ENCODE data around the gene YARS1. TPM values are rescaled to one million over a fixed set of nuclear protein-coding genes. Genes with fewer than 3 reads are reported as not detected.

Gene YARS1
- total and polyA plus RNA-seq, 2 experiments from 2014 or later, result 135 to 179 TPM

DNA sequence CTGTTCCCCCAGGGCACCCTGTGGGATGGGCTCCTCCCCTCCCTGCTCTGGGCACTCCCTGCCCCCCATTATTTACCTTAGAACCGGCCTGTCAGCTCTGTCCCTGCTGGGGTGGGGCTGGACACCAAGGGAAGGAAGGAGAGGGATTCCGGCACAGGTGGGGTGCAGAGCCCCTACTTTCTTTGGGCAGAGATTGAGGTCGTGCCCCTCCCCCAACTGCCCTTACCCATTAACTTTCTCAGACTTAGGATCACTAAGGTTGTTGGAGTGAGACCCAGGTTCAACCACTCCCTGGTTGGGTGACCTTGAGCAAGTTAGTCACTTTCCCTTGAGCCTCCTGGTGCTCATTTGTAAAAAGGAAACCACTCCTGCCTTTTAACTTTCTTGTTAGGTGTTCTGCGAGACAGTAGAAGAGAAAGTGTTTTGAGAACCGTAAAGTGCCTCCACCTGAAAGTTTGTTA is 57.6 kb downstream of the YARS1 start:
- in situ Hi-C loops (cut with MboI), result no loop called here
- Histone ChIP-seq H3K9me3 (ENCODE audit: low read depth) (no peaks in the 10 kb centered on the region), H4K20me1 (ENCODE audit: insufficient read depth) (no peaks in the 10 kb centered on the region), H3K79me2 (ENCODE audit: insufficient read depth) (no peaks in the 10 kb centered on the region), H3K4me1 (ENCODE audit: insufficient read depth) (peaks cover 10% of the 10 kb centered on the region; the same call in 1 of the 2 replicates), H3F3A (ENCODE audit: insufficient read depth) (no peaks in the 10 kb centered on the region; the same call in 1 of the 2 replicates), H3K27ac (no peak overlapping the region), H3K9me2 (ENCODE audit: insufficient read depth) (no peaks in the 10 kb centered on the region), H3K9ac (no peak overlapping the region), H3K36me3 (ENCODE audit: low read depth) (no peaks in the 10 kb centered on the region), H2AFZ (no peak overlapping the region), H3K4me2 (ENCODE audit: unreplicated experiment) (no peak overlapping the region), H3K27me3 (replicated peaks; ENCODE audit: insufficient read depth) (no peaks in the 10 kb centered on the region), H3K4me3 (no peak overlapping the region)
- WGBS, 2 experiments (ENCODE audit: low coverage in 1 of 2, low lambda C conversion rate in 2 of 2, missing lambda C conversion rate in 2 of 2), result 67 to 74% methylated on average over 5 of the region's 5 CpGs
- DNase-seq, result no peak
- no peak for TF ChIP-seq EZH2phosphoT487 (IDR thresholded peaks at IDR 0.05; ENCODE audit: insufficient read depth, low read depth)
- TF ChIP-seq EZH2 (IDR thresholded peaks at IDR 0.05; ENCODE audit: insufficient read depth, poor library complexity, severe bottlenecking), result no peak

DNA sequence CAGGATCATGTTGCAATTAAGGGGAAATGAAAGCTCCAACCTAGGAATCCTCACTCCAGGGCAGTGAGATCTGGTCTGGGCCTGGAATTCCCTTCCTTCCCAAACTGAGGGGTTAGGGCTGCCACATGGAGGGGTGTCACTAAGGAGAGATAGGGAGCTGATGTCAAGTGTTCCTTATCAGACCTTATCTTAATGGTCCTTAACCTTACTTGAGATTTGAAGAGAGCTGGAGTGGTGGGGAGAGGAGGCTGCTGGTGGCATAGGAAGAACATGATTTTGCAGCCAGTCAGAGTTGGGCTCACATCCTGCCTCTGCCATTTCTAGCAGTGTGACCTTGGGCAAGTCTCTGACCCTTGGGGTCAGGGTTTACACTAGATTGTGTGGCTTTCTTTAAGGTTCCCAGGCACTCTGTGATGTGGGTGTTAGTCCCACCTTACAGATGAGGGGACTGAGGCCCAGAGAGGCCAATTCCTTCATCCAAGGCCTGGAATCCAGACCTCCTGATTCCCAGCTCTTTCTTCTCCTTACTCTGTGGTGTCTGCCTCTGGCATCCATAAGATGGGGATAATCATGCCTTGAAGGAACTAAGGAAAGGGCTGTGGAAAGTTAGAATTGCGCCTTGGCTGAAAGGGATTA is 58.2 kb downstream of the YARS1 start:
- 92 to 93% methylated on average over 1 of the region's 1 CpG for WGBS, 2 experiments (ENCODE audit: low coverage in 1 of 2, low lambda C conversion rate in 2 of 2, missing lambda C conversion rate in 2 of 2)
- H3K9me2 ChIP-seq (ENCODE audit: insufficient read depth), result no peaks in the 10 kb centered on the region
- no peak overlapping the region for H2AFZ ChIP-seq
- peaks cover 10% of the 10 kb centered on the region for H3K4me1 ChIP-seq (ENCODE audit: insufficient read depth)
- H3F3A ChIP-seq (ENCODE audit: insufficient read depth), result no peaks in the 10 kb centered on the region; the same call in 1 of the 2 replicates
- DNase-seq, result no peak
- H3K27me3 ChIP-seq (replicated peaks; ENCODE audit: insufficient read depth), result no peaks in the 10 kb centered on the region
- no peak overlapping the region for H3K27ac ChIP-seq
- H3K79me2 ChIP-seq (ENCODE audit: insufficient read depth), result no peaks in the 10 kb centered on the region
- no peak for TF ChIP-seq EZH2phosphoT487 (IDR thresholded peaks at IDR 0.05; ENCODE audit: insufficient read depth, low read depth)
- in situ Hi-C loops (cut with MboI), result no loop called here
- H4K20me1 ChIP-seq (ENCODE audit: insufficient read depth), result no peaks in the 10 kb centered on the region
- H3K4me3 ChIP-seq, result no peak overlapping the region
- H3K9ac ChIP-seq, result no peak overlapping the region
- H3K4me2 ChIP-seq (ENCODE audit: unreplicated experiment), result no peak overlapping the region
- no peaks in the 10 kb centered on the region for H3K9me3 ChIP-seq (ENCODE audit: low read depth)
- no peaks in the 10 kb centered on the region for H3K36me3 ChIP-seq (ENCODE audit: low read depth)

DNA sequence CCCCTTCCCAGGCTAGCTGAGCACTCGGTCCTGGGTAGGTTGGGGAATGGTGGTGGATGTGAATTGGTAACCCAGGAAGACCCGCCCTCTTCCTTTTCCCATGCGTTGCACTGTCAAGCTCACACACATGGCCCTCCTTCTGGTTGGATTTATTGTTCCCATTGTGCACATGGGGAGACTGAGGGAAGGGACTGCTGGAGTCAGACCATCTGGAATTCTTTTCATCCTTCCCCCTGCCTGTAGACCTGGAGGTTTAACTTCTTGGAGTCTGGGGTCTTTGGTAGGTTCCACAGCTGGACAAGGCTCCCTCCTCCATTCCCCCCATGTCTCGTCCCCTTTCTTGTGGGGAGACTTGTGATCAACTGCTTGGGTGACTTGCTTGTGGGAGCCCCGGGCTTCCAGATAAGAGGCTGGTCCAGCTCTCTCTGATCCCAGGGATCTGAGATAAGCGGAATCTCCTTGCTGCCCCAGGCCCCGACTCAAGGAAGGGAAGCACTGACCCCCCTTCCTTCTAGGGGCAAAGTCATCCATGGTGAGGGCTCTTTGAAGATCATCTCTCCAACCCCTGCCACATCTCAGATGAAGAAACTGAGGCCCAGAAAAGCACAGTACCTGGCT is 58.9 kb downstream of the YARS1 start:
- 76 to 79% methylated on average over 7 of the region's 7 CpGs for WGBS, 2 experiments (ENCODE audit: low coverage in 1 of 2, low lambda C conversion rate in 2 of 2, missing lambda C conversion rate in 2 of 2)
- no peaks in the 10 kb centered on the region for H3K79me2 ChIP-seq (ENCODE audit: insufficient read depth)

DNA sequence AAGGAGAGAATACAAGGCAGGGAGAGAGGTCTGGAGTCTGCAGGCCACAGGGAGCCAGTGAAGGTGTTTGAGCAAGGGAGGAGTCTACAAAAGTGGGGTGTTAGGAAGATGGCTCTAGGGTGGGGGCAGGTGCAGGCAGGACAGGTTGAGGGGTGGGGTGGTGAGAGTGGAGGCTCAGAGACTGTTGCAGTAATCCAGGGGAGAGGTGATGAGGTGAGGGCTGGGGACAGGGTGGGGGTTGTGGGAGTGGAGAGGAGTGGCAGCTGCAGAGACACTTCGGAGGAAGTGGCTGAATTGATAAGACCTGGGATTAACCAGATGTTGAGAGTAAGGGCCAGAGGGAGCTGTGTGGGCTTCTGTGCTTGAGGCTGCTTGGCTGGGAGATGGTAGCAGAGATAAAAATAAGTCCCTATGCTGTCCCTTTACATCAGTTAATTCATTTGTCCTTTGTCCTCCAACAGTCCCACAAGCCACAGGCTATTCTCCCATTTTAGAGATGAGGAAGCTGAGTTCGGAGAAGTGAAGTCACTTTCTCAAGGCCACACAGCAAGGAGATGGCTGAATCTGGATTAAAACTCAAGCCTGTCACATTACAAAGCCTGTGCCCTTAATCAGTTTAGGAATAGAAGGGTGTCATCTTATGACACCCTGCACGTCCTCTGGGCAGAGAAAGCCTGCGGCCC is 59.8 kb downstream of the YARS1 start:
- WGBS, 2 experiments (ENCODE audit: low coverage in 1 of 2, low lambda C conversion rate in 2 of 2, missing lambda C conversion rate in 2 of 2), result 97% methylated on average over 3 to 4 of the region's 4 CpGs

More for the DNA sequence above, 58.9 kb downstream of the YARS1 start:
- Histone ChIP-seq H4K20me1 (ENCODE audit: insufficient read depth) (no peaks in the 10 kb centered on the region), H3K4me1 (ENCODE audit: insufficient read depth) (peaks cover 10% of the 10 kb centered on the region), H3K9ac (no peak overlapping the region), H3K36me3 (ENCODE audit: low read depth) (no peaks in the 10 kb centered on the region), H3K4me3 (no peak overlapping the region), H3F3A (ENCODE audit: insufficient read depth) (no peaks in the 10 kb centered on the region; the same call in 1 of the 2 replicates), H3K9me3 (ENCODE audit: low read depth) (no peaks in the 10 kb centered on the region), H2AFZ (no peak overlapping the region), H3K27ac (no peak overlapping the region), H3K4me2 (ENCODE audit: unreplicated experiment) (no peak overlapping the region), H3K9me2 (ENCODE audit: insufficient read depth) (no peaks in the 10 kb centered on the region), H3K27me3 (replicated peaks; ENCODE audit: insufficient read depth) (no peaks in the 10 kb centered on the region)
- in situ Hi-C loops (cut with MboI), result no loop called here
- DNase-seq, result no peak
- no peak for TF ChIP-seq EZH2phosphoT487 (IDR thresholded peaks at IDR 0.05; ENCODE audit: insufficient read depth, low read depth)
- no peak for TF ChIP-seq EZH2 (IDR thresholded peaks at IDR 0.05; ENCODE audit: insufficient read depth, poor library complexity, severe bottlenecking)

More for the DNA sequence above, 59.8 kb downstream of the YARS1 start:
- Histone ChIP-seq H3K4me3 (no peak overlapping the region), H3K4me2 (ENCODE audit: unreplicated experiment) (no peak overlapping the region), H3K27ac (no peak overlapping the region), H3K4me1 (ENCODE audit: insufficient read depth) (peaks cover 10% of the 10 kb centered on the region), H3K9me2 (ENCODE audit: insufficient read depth) (no peaks in the 10 kb centered on the region), H3K9ac (no peak overlapping the region), H3K79me2 (ENCODE audit: insufficient read depth) (no peaks in the 10 kb centered on the region), H2AFZ (no peak overlapping the region), H3F3A (ENCODE audit: insufficient read depth) (no peaks in the 10 kb centered on the region; the same call in 1 of the 2 replicates), H3K36me3 (ENCODE audit: low read depth) (no peaks in the 10 kb centered on the region), H4K20me1 (ENCODE audit: insufficient read depth) (no peaks in the 10 kb centered on the region), H3K27me3 (replicated peaks; ENCODE audit: insufficient read depth) (no peaks in the 10 kb centered on the region), H3K9me3 (ENCODE audit: low read depth) (no peaks in the 10 kb centered on the region)
- in situ Hi-C loops (cut with MboI), result no loop called here
- no peak for DNase-seq
- TF ChIP-seq EZH2 (IDR thresholded peaks at IDR 0.05; ENCODE audit: insufficient read depth, poor library complexity, severe bottlenecking), result no peak
- TF ChIP-seq EZH2phosphoT487 (IDR thresholded peaks at IDR 0.05; ENCODE audit: insufficient read depth, low read depth), result no peak
